ENCODE data around the gene HDAC8.

Gene HDAC8

GRCh38 chrX:72393836-72394517 lies 178.7 kb downstream of the HDAC8 start:
- DNase-seq (ENCODE audit: low read depth, low spot score): no peak
- TF ChIP-seq CTCF (IDR thresholded peaks at IDR 0.05; ENCODE audit: insufficient read depth, low read length, missing control alignments): no peak
- POLR2A ChIA-PET: no interaction called here
- no peak overlapping the region for H3K4me3 ChIP-seq (ENCODE audit: low read depth, low read length)
- CTCF ChIA-PET: no interaction called here

GRCh38 chrX:72392816-72393800 lies 179.5 kb downstream of the HDAC8 start:
- TF ChIP-seq CTCF (IDR thresholded peaks at IDR 0.05; ENCODE audit: insufficient read depth, low read length, missing control alignments): no peak
- no peak overlapping the region for H3K4me3 ChIP-seq (ENCODE audit: low read depth, low read length)
- DNase-seq (ENCODE audit: low read depth, low spot score): no peak
- ChIA-PET CTCF (no interaction called here), POLR2A (no interaction called here)

GRCh38 chrX:72392042-72392441 lies 180.6 kb downstream of the HDAC8 start:
- ChIA-PET POLR2A (no interaction called here), CTCF (no interaction called here)
- TF ChIP-seq CTCF (IDR thresholded peaks at IDR 0.05; ENCODE audit: insufficient read depth, low read length, missing control alignments): no peak
- no peak overlapping the region for H3K4me3 ChIP-seq (ENCODE audit: low read depth, low read length)
- DNase-seq (ENCODE audit: low read depth, low spot score): no peak

- no peak for TF ChIP-seq CTCF (IDR thresholded peaks at IDR 0.05; ENCODE audit: insufficient read depth, low read length, missing control alignments)
- H3K4me3 ChIP-seq (ENCODE audit: low read depth, low read length): no peak overlapping the region
- no peak for DNase-seq (ENCODE audit: low read depth, low spot score)
- CTCF ChIA-PET: no interaction called here
- POLR2A ChIA-PET: no interaction called here
These were observed 185.4 kb downstream of the HDAC8 start for GRCh38 chrX:72387247-72387646.

- no peak for TF ChIP-seq CTCF (IDR thresholded peaks at IDR 0.05; ENCODE audit: insufficient read depth, low read length, missing control alignments)
- no peak overlapping the region for H3K4me3 ChIP-seq (ENCODE audit: low read depth, low read length)
- ChIA-PET POLR2A (no interaction called here), CTCF (no interaction called here)
- DNase-seq (ENCODE audit: low read depth, low spot score): no peak
These were observed 190.4 kb downstream of the HDAC8 start for GRCh38 chrX:72382202-72382595.

- no peak overlapping the region for H3K4me3 ChIP-seq (ENCODE audit: low read depth, low read length)
- TF ChIP-seq CTCF (IDR thresholded peaks at IDR 0.05; ENCODE audit: insufficient read depth, low read length, missing control alignments): no peak
- POLR2A ChIA-PET: no interaction called here
- CTCF ChIA-PET: no interaction called here
- DNase-seq (ENCODE audit: low read depth, low spot score): no peak
These were observed 191.0 kb downstream of the HDAC8 start for GRCh38 chrX:72381439-72382201.

Data from AG04449 (cell line).